Upper lobe of left lung (tissue), 6 donors: ENCODE results near the gene ST6GALNAC6. TPM values are rescaled to one million over a fixed set of nuclear protein-coding genes. Genes with fewer than 3 reads are reported as not detected.
"Not testable (repeated sequence)": the region's sequence is repeated elsewhere in the genome, so short reads cannot be mapped to it uniquely, and the experiment has no call there.

Experiments used
- ATAC-seq, 2 donors: fragments of 200-7000 bp; cut with Tn5 transposase; one replicate each; pipeline ENCODE4 v1.9.1; 2022; ENCODE audit warnings: mild to moderate bottlenecking in 2 of 2, moderate library complexity in 2 of 2; ENCODE audit not compliant: low FRiP score in 2 of 2
- DNase-seq, 2 donors: peaks; one replicate each; pipeline ENCODE4 v3.0.0-alpha.2; 2019 to 2020
- H3K27ac ChIP-seq, 4 donors: fragments of 200-600 bp; sonication (generic); one replicate each; pipeline ENCODE4 v1.5.1; 2016 to 2019
- H3K27me3 ChIP-seq, 4 donors: fragments of 200-600 bp; sonication (generic); one replicate each; pipeline ENCODE4 v1.5.1; 2017 to 2019
- H3K36me3 ChIP-seq, 4 donors: fragments of 200-600 bp; sonication (generic); one replicate each; pipeline ENCODE4 v1.5.1; 2016 to 2019
- H3K4me1 ChIP-seq, 4 donors: fragments of 200-600 bp; sonication (generic); one replicate each; pipeline ENCODE4 v1.5.1; 2018 to 2019
- H3K4me3 ChIP-seq, 4 donors: fragments of 200-600 bp; sonication (generic); one replicate each; pipeline ENCODE4 v1.5.1; 2017 to 2019; ENCODE audit warnings: mild to moderate bottlenecking in 2 of 4, moderate library complexity in 1 of 4
- H3K9me3 ChIP-seq, 4 donors: fragments of 200-600 bp; sonication (generic); one replicate each; pipeline ENCODE4 v1.5.1; 2018 to 2019
- CTCF ChIP-seq, 6 experiments: fragments of 450-650 bp in 4 of 6; fragments of 200-600 bp in 2 of 6; sonication (generic) in 2 of 6; IDR thresholded peaks; one replicate each; pipeline ENCODE4 v1.5.1; 2016 to 2019; ENCODE audit warnings: antibody characterized with exemption in 6 of 6
- EP300 ChIP-seq, 4 donors: sonication (generic); formaldehyde crosslinking; IDR thresholded peaks; one replicate each; pipeline ENCODE4 v1.5.1; 2017; ENCODE audit warnings: antibody characterized with exemption in 4 of 4, control low read depth in 2 of 4
- POLR2A ChIP-seq, 4 donors: fragments of 450-650 bp; IDR thresholded peaks; one replicate each; pipeline ENCODE4 v1.5.1; 2016 to 2017; ENCODE audit warnings: antibody characterized with exemption in 4 of 4, mild to moderate bottlenecking in 2 of 4
- POLR2AphosphoS5 ChIP-seq, 2 donors: sonication (generic); formaldehyde crosslinking; IDR thresholded peaks; one replicate each; pipeline ENCODE4 v1.5.1; 2017; ENCODE audit warnings: antibody characterized with exemption in 2 of 2
- WGBS, 2 donors: methylation state at CpG; one replicate each; pipeline ENCODE4 v1.1.5; 2017 to 2018; 5-methylcytosine and 5-hydroxymethylcytosine counted together
- total RNA-seq, 6 donors: library from RNA; depleted of rRNA in 4 of 6; stranded (reverse); fragments of >200 nt in 4 of 6; gene quantifications; one replicate each; pipeline versions ENCODE4 v1.1.0 to v1.2.1, GENCODE V29; 2016 to 2021
- donor health status: DM: no; HTN: no; CAD: no; lungs with moderate emphysema.
- donor health status: DM: no; HTN: yes; CAD: no; lungs with severe emphysema.

The ST6GALNAC6 gene
- total RNA-seq, 6 donors from 2014 or later, result 67.3 to 117 (median 85.2) TPM

- ATAC-seq (no peak), DNase-seq (no peak)
- Histone ChIP-seq H3K9me3 (peaks cover 0 to 15% (median 3%) of the 10 kb centered on the region in 4 donors), H3K27me3 (no peaks in the 10 kb centered on the region), H3K4me3 (peak overlapping the region in 3 of 4 donors; percentile 66 to 78 (median 76)), H3K36me3 (peaks cover 0 to 38% (median 4%) of the 10 kb centered on the region in 4 donors), H3K27ac (peak overlapping the region; percentile 84 to 91 (median 90)), H3K4me1 (peaks cover 37 to 56% (median 42%) of the 10 kb centered on the region in 4 donors)
- no peak for TF ChIP-seq POLR2AphosphoS5 (IDR thresholded peaks at IDR 0.05)
- peak in 1 of 4 donors; percentile 5 for TF ChIP-seq EP300 (IDR thresholded peaks at IDR 0.05)
- WGBS, 2 donors, result 88 to 92% methylated on average over 9 of the region's 10 CpGs
These were observed 50.5 kb downstream of the ST6GALNAC6 start for GRCh38 chr9:127848756-127849504.

GRCh38 chr9:127847833-127848755 lies 51.3 kb downstream of the ST6GALNAC6 start:
- 63 to 77% methylated on average over 11 to 12 of the region's 12 CpGs for WGBS, 2 donors
- ATAC-seq (no peak), DNase-seq (peak in 1 of 2 donors; percentile 43)
- H3K27ac ChIP-seq, result peak overlapping the region; percentile 84 to 91 (median 88)
- peaks cover 0 to 37% (median 5%) of the 10 kb centered on the region in 4 donors for H3K36me3 ChIP-seq
- TF ChIP-seq CTCF (IDR thresholded peaks at IDR 0.05) (no peak), POLR2AphosphoS5 (IDR thresholded peaks at IDR 0.05) (no peak), EP300 (IDR thresholded peaks at IDR 0.05) (no peak), POLR2A (IDR thresholded peaks at IDR 0.05) (no peak)
- H3K4me1 ChIP-seq, result peaks cover 37 to 50% (median 43%) of the 10 kb centered on the region in 4 donors
- peak overlapping the region in 2 of 4 donors; percentile 3 to 27 for H3K4me3 ChIP-seq
- H3K9me3 ChIP-seq, result peaks cover 0 to 15% (median 3%) of the 10 kb centered on the region in 4 donors
- no peaks in the 10 kb centered on the region for H3K27me3 ChIP-seq

- H3K4me3 ChIP-seq, result peak overlapping the region in 2 of 4 donors; percentile 3 to 27
- H3K27me3 ChIP-seq, result no peaks in the 10 kb centered on the region
- DNase-seq, result no peak
- peaks cover 37 to 45% (median 40%) of the 10 kb centered on the region in 4 donors for H3K4me1 ChIP-seq
- 15 to 51% methylated on average over 1 to 6 of the region's 6 CpGs for WGBS, 2 donors
- TF ChIP-seq CTCF (IDR thresholded peaks at IDR 0.05) (no peak), POLR2AphosphoS5 (IDR thresholded peaks at IDR 0.05) (peak; percentile 39 to 67), POLR2A (IDR thresholded peaks at IDR 0.05) (no peak), EP300 (IDR thresholded peaks at IDR 0.05) (no peak)
- peak overlapping the region; percentile 84 to 91 (median 88) for H3K27ac ChIP-seq
- ATAC-seq, result peak; percentile 54 to 58
- peaks cover 0 to 15% (median 3%) of the 10 kb centered on the region in 4 donors for H3K9me3 ChIP-seq
- H3K36me3 ChIP-seq, result peaks cover 0 to 35% (median 6%) of the 10 kb centered on the region in 4 donors
These were observed 52.3 kb downstream of the ST6GALNAC6 start for GRCh38 chr9:127847178-127847510.

- peak overlapping the region; percentile 84 to 91 (median 88) for H3K27ac ChIP-seq
- DNase-seq (peak; percentile 50 to 82), ATAC-seq (peak; percentile 28 to 80)
- peaks cover 40 to 44% (median 41%) of the 10 kb centered on the region in 4 donors for H3K4me1 ChIP-seq
- TF ChIP-seq CTCF (IDR thresholded peaks at IDR 0.05) (no peak), EP300 (IDR thresholded peaks at IDR 0.05) (peak in 2 of 4 donors; percentile 86 to 89), POLR2AphosphoS5 (IDR thresholded peaks at IDR 0.05) (peak; percentile 75 to 81), POLR2A (IDR thresholded peaks at IDR 0.05) (no peak)
- WGBS, 2 donors, result 39 to 50% methylated on average over 4 to 18 of the region's 18 CpGs
- H3K36me3 ChIP-seq, result peaks cover 0 to 36% (median 7%) of the 10 kb centered on the region in 4 donors
- peak overlapping the region in 2 of 4 donors; percentile 3 to 27 for H3K4me3 ChIP-seq
- H3K27me3 ChIP-seq, result no peaks in the 10 kb centered on the region
- peaks cover 0 to 15% (median 3%) of the 10 kb centered on the region in 4 donors for H3K9me3 ChIP-seq
These were observed 52.8 kb downstream of the ST6GALNAC6 start for GRCh38 chr9:127846443-127847177.

- not testable (repeated sequence) for H3K27me3 ChIP-seq, ATAC-seq, DNase-seq, H3K4me3 ChIP-seq
- H3K27ac ChIP-seq, result peak overlapping the region; percentile 84 to 91 (median 88)
- H3K4me1 ChIP-seq, result peaks cover 46 to 50% (median 47%) of the 10 kb centered on the region in 4 donors
- peaks cover 0 to 40% (median 11%) of the 10 kb centered on the region in 4 donors for H3K36me3 ChIP-seq
- 86 to 92% methylated on average over 4 of the region's 4 CpGs for WGBS, 2 donors
- H3K9me3 ChIP-seq, result peaks cover 0 to 15% (median 3%) of the 10 kb centered on the region in 4 donors
These were observed 53.8 kb downstream of the ST6GALNAC6 start for GRCh38 chr9:127845619-127846018.
